GM12875 (cell line): Measurements from ENCODE around the gene TMEM192.
"Not testable (repeated sequence)": the region's sequence is repeated elsewhere in the genome, so short reads cannot be mapped to it uniquely, and the experiment has no call there.

ENCODE experiments used
- H3K4me3 ChIP-seq: one replicate; pipeline ENCODE4 v1.5.1; 2011; ENCODE audit warnings: low read depth, low read length, control low read depth
- TF ChIP-seq, protein P1 (sequence below): IDR thresholded peaks from 2 replicates; pipeline ENCODE4 v1.5.1; 2011; ENCODE audit warnings: low read depth, mild to moderate bottlenecking, control low read depth, inconsistent platforms, low read length, moderate library complexity, borderline replicate concordance; ENCODE audit not compliant: insufficient read depth

Gene TMEM192

DNA sequence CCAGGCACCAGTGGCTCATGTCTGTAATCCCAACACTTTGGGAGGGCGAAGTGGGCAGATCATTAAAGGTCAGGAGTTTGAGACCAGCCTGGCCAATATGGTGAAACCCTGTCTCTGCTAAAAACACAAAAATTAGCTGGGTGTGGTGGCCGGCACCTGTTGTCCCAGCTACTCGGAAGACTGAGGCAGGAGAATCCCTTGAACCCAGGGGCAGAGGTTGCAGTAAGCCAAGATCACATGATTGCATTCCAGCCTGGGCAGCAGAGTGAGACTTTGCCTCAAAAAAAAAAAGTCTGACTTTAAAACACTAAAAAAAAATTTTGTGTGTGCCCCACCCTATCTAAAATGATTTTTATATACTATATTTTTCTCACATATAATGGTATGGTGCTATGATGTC, 26.2 kb upstream of the TMEM192 start:
- TF ChIP-seq, protein P1, sequence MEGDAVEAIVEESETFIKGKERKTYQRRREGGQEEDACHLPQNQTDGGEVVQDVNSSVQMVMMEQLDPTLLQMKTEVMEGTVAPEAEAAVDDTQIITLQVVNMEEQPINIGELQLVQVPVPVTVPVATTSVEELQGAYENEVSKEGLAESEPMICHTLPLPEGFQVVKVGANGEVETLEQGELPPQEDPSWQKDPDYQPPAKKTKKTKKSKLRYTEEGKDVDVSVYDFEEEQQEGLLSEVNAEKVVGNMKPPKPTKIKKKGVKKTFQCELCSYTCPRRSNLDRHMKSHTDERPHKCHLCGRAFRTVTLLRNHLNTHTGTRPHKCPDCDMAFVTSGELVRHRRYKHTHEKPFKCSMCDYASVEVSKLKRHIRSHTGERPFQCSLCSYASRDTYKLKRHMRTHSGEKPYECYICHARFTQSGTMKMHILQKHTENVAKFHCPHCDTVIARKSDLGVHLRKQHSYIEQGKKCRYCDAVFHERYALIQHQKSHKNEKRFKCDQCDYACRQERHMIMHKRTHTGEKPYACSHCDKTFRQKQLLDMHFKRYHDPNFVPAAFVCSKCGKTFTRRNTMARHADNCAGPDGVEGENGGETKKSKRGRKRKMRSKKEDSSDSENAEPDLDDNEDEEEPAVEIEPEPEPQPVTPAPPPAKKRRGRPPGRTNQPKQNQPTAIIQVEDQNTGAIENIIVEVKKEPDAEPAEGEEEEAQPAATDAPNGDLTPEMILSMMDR = no peak
- H3K4me3 ChIP-seq = no peak overlapping the region

DNA sequence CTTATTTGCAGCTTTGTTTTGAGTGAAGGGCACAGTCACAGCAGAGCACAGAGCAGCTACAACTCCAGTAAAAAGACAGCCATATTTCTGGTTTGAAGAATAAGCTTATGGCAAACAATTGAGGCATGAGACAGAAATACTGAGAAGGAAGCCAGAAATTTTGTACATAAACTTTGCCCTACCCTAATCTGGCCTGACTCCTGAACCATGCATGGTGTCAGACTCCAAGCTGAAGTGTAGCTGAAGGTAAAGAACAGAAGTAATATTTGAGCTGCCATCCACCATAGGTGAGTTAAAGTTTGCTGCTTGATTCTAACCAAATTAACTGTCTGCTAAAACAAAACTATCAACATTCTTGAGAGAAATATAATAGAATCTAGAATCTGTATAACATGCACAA, 24.5 kb upstream of the TMEM192 start:
- TF ChIP-seq, protein P1 = no peak
- no peak overlapping the region for H3K4me3 ChIP-seq

DNA sequence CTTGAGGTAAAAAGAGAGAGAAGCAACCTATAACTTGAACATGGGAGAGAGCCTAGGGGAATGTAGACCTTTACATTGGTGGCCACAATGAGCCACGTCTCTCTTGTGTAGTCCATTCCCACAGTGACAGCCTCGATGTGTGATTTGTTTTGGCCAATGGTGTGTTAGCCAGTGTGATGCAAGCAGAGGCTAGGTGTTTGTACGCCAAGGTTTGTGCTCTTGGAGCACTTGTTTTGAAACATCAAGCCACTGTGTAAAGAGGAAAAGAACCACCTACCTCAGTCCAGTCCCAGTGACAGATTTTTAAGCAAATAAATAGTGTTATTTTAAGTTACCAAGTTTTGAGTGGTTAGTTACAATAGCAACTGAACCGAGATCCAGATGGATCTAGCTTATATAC, 23.9 kb upstream of the TMEM192 start:
- TF ChIP-seq, protein P1 = no peak
- H3K4me3 ChIP-seq = no peak overlapping the region

DNA sequence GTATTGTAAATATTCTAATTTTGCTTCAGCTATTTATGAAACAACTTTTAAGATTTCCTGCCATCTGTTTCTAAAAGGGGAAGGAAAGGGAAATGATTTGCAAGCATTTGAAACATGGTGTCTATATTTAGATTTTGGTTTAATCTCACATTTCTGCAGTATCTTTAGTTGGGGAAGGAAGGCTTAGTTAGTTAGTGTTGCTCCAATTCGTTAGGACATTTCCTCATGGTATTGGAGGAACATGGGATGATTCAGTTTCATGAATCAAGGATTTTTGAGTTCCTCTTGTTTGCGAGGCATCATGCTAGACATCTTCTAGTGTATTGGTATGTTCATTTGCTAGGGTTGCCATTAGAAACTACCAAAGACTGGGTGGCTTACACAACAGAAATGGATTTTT, 20.5 kb upstream of the TMEM192 start:
- TF ChIP-seq, protein P1 = no peak
- no peak overlapping the region for H3K4me3 ChIP-seq

DNA sequence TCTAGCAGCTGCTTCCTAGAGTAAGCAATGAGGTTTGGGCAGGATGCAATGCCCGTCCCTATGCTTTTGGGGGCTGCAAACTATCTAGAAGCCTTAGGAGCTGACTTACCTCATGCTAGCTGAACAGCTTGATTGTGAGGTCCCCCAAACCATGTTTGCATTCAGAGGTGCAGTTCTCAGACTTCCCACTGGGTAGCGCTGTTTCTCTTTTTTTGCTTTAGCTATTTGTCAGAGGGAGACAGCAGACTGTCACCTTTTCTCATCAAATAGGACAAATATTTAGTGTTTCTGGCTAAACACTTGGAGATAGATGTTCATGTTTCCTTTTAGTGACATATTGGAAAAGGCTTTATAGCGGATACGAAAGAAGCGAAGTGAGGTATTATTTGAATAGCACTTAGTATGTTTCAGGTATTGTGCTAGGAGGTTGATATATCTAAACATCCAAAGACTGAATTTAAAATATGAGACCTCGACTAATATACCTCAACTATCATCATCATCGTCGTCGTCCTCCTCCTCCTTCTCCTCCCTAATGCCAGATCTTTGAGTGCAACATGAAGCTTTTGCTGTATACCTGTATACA, 18.7 kb upstream of the TMEM192 start:
- TF ChIP-seq, protein P1 = peak; percentile 81
- no peak overlapping the region for H3K4me3 ChIP-seq

DNA sequence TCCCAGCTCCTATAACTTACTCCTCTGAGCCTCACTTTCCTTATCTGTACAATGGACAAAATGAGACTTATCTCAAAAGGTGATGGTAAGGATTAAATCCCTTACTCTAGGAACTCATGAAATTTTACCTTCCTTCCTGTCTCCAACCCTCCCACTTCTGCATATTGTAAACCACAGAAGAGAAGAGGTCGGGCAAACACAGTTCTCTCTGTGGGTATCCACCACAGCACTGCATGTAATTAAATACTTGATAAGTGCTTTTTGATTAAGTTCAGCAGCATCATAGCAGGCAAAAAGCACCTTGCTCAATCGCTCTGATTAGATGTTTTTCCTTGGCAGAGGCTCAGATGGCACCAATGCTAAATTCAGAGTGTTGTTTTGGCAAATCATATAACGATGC, 17.3 kb upstream of the TMEM192 start:
- TF ChIP-seq, protein P1 = no peak
- no peak overlapping the region for H3K4me3 ChIP-seq

DNA sequence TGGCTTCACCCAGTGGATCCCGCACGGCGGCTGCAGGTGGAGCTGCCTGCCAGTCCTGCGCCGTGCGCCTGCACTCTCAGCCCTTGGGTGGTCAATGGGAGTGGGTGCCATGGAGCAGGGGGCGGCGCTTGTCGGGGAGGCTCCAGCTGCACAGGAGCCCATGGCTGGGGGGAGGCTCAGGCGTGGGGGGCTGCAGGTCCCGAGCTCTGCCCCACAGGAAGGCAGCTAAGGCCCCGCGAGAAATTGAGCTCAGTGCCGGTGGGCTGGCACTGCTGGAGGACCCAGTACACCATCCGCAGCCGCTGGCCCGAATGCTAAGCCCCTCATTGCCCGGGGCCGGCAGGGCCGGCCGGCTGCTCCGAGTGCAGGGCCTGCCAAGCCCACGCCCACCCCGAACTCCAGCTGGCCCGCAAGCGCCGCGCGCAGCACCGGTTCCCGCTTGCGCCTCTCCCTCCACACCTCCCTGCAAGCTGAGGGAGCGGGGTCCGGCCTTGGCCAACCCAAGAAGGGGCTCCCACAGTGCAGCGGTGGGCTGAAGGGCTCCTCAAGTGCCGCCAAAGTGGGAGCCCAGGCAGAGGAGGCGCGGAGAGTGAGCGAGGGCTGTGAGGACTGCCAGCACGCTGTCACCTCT, 13.3 kb upstream of the TMEM192 start:
- H3K4me3 ChIP-seq = not testable (repeated sequence)

DNA sequence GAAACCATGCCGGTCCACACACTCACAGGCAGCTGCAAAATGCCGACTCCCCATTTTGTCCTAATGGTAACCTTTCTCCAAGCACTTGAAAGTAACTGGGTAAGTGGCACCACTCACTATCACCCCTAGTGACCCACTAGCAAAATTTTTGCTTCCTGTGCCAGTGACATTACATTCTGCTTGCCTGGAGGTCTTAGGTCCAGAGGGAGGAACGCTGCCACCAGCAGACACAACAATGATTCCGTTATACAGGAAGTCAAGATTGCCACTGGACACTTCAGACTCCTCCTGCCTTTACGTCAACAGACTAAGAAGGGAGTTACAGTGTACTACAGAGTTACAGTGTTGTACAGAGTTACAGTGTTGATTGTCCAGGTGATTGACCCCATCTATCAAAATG, 11.8 kb upstream of the TMEM192 start:
- TF ChIP-seq, protein P1 = 0 out of 2 replicates have a peak, but pooled peaks have one; percentile 5
- H3K4me3 ChIP-seq = no peak overlapping the region
